GM12878 (cell line): ENCODE measurements around the gene PCDHGB2. TPM values are rescaled to one million over a fixed set of nuclear protein-coding genes. Genes with fewer than 3 reads are reported as not detected.
A peak's percentile ranks its signal among the peaks of the same experiment; 100 is the strongest.

Experiments used
- ATAC-seq: fragments of 200-7000 bp; cut with Tn5 transposase; 3 replicates; pipeline ENCODE4 v1.9.1; 2020; ENCODE audit warnings: mild to moderate bottlenecking, moderate library complexity
- BruUV-seq: library from RNA; stranded (reverse); fragments of 400-500 nt; replicated peaks from 2 replicates; lab custom pipeline; 2021; lab: Mats Ljungman, UMichigan
- CTCF ChIA-PET: fragments of 300-600 bp; sonication (Branson Sonifier 250); formaldehyde crosslinking; extraction: SDS; loops from one replicate; lab custom pipeline; 2021; ENCODE audit warnings: inconsistent platforms; lab: Yijun Ruan, JAX
- POLR2A ChIA-PET: fragments of 350-600 bp; formaldehyde crosslinking; extraction: SDS; loops from one replicate; lab custom pipeline; 2021; ENCODE audit warnings: inconsistent platforms; lab: Charles Lee
- RAD21 ChIA-PET: fragments of 300-600 bp; sonication (Branson Sonifier 250); formaldehyde crosslinking; loops from one replicate; lab custom pipeline; 2023; ENCODE audit warnings: antibody characterized with exemption; ENCODE audit not compliant: unreplicated experiment; lab: Charles Lee
- SMC1A ChIA-PET: fragments of 300-600 bp; sonication (Branson Sonifier 250); formaldehyde crosslinking; loops from one replicate; lab custom pipeline; 2023; ENCODE audit not compliant: unreplicated experiment, uncharacterized antibody; lab: Charles Lee
- DNase-seq: peaks from one replicate; pipeline ENCODE4 v3.0.0-alpha.2; 2011; ENCODE audit warnings: low read depth, low spot score
- FAIRE-seq: peaks from 3 replicates; lab custom pipeline; 2011; peaks lifted over from hg19 to GRCh38; lab: Jason Lieb, UNC
- H2AFZ ChIP-seq: 2 replicates; pipeline ENCODE4 v1.6.0; 2011; ENCODE audit warnings: low read depth, low read length, control low read depth; ENCODE audit not compliant: control insufficient read depth
- H3K27ac ChIP-seq: 2 replicates; pipeline ENCODE4 v1.5.1; 2011; ENCODE audit warnings: control low read depth; ENCODE audit not compliant: control insufficient read depth, insufficient read depth
- H3K27me3 ChIP-seq, 2 experiments: replicated peaks in 1 of 2; 2 replicates each; pipeline versions ENCODE4 v1.6.0 to v1.6.1; 2011; ENCODE audit warnings: low read length in 1 of 2; ENCODE audit not compliant: control insufficient read depth in 2 of 2, insufficient read depth in 2 of 2
- H3K36me3 ChIP-seq, 2 experiments: 2 replicates each; pipeline ENCODE4 v1.5.1; 2011; ENCODE audit warnings: low read length in 1 of 2; ENCODE audit not compliant: control insufficient read depth in 2 of 2, insufficient read depth in 2 of 2
- H3K4me1 ChIP-seq: 2 replicates; pipeline ENCODE4 v1.6.1; 2011; ENCODE audit warnings: mild to moderate bottlenecking, low read length, moderate library complexity, mixed read lengths; ENCODE audit not compliant: control insufficient read depth, insufficient read depth
- H3K4me2 ChIP-seq: 2 replicates; pipeline ENCODE4 v1.6.0; 2011; ENCODE audit warnings: control low read depth; ENCODE audit not compliant: control insufficient read depth, insufficient read depth
- H3K4me3 ChIP-seq: fragments of 200-600 bp; sonication (generic); 2 replicates; pipeline ENCODE4 v1.5.1; 2016
- H3K79me2 ChIP-seq: 2 replicates; pipeline ENCODE4 v1.6.0; 2011; ENCODE audit warnings: low read length; ENCODE audit not compliant: control insufficient read depth, insufficient read depth
- H3K9ac ChIP-seq: 2 replicates; pipeline ENCODE4 v1.8.0; 2011; ENCODE audit warnings: low read length, control low read depth, mixed read lengths; ENCODE audit not compliant: control insufficient read depth, insufficient read depth
- H3K9me3 ChIP-seq: replicated peaks from 3 replicates; pipeline ENCODE4 v1.5.1; 2011; ENCODE audit warnings: mild to moderate bottlenecking, low read length; ENCODE audit not compliant: control insufficient read depth, insufficient read depth
- H4K20me1 ChIP-seq: 2 replicates; pipeline ENCODE4 v1.6.0; 2011; ENCODE audit not compliant: control insufficient read depth, insufficient read depth
- RAD21 ChIP-seq: IDR thresholded peaks from 2 replicates; pipeline ENCODE4 v1.6.1; 2011; ENCODE audit warnings: mild to moderate bottlenecking, low read depth, low read length, moderate library complexity; ENCODE audit not compliant: insufficient read depth
- RCOR1 ChIP-seq: conservative IDR thresholded peaks from 2 replicates; pipeline ENCODE4 v1.6.1; 2012; ENCODE audit warnings: low read depth, low read length, improper control_type of control experiment
- SMARCA5 ChIP-seq: fragments of 450-650 bp; IDR thresholded peaks from 2 replicates; pipeline ENCODE4 v1.6.1; 2017; ENCODE audit warnings: mild to moderate bottlenecking
- TAF1 ChIP-seq: IDR thresholded peaks from 2 replicates; pipeline ENCODE4 v1.6.1; 2011; ENCODE audit warnings: mild to moderate bottlenecking, low read depth, low read length, borderline replicate concordance
- YY1 ChIP-seq: IDR thresholded peaks from 2 replicates; pipeline ENCODE4 v1.6.1; 2011; ENCODE audit warnings: low read depth, mild to moderate bottlenecking, low read length
- ZZZ3 ChIP-seq: IDR thresholded peaks from 2 replicates; pipeline ENCODE4 v1.6.1; 2011; ENCODE audit warnings: low read depth; ENCODE audit not compliant: control insufficient read depth, insufficient read length
- WGBS: methylation state at CpG from one replicate; pipeline ENCODE4 v1.1.6; 2016; ENCODE audit warnings: low lambda C conversion rate; ENCODE audit not compliant: insufficient replicate concordance, insufficient coverage; ENCODE audit errors: missing lambda C conversion rate; 5-methylcytosine and 5-hydroxymethylcytosine counted together
- in situ Hi-C: fragments of 300-500 bp; cut with MboI; formaldehyde crosslinking; loops from 9 replicates; pipeline ENCODE4 v1.14.3; 2018; ENCODE audit warnings: mixed read lengths
- intact Hi-C: fragments of 100-400 bp; cut with micrococcal nuclease; formaldehyde crosslinking; loops from one replicate; pipeline ENCODE4 v1.14.2; 2022; ENCODE audit not compliant: unreplicated experiment
- polyA plus RNA-seq, 11 experiments: library from polyadenylated mRNA; depleted of rRNA in 4 of 11; unstranded in 6 of 11; stranded (reverse) in 5 of 11; fragments of >200 nt; fragmentation: Nextera tagmentation in 4 of 11; fragmentation: Illumina TruSeq in 1 of 11; extraction: Ambion mirVana in 4 of 11; extraction: Trizol in 1 of 11; gene quantifications; 1 replicate in 1 of 11; 2 replicates in 10 of 11; pipeline versions ENCODE4 v1.2.1 to v1.2.3, GENCODE V29; 2011 to 2016; ENCODE audit warnings: inconsistent platforms in 2 of 11, missing spikeins in 2 of 11, low read depth in 1 of 11
- total RNA-seq, 4 experiments: library from RNA; depleted of rRNA in 3 of 4; stranded (reverse); fragments of >200 nt in 3 of 4; fragmentation: Illumina TruSeq in 1 of 4; extraction: Trizol in 1 of 4; gene quantifications; 2 replicates each; pipeline versions ENCODE4 v1.2.1 to v1.2.3, GENCODE V29; 2013 to 2021
- TF ChIP-seq, protein P1 (sequence below): IDR thresholded peaks from 2 replicates; pipeline ENCODE4 v1.6.1; 2012; ENCODE audit warnings: low read depth, low read length, improper control_type of control experiment
- TF ChIP-seq, protein P2 (sequence below): fragments of 450-650 bp; IDR thresholded peaks from 2 replicates; pipeline ENCODE4 v1.6.1; 2017; ENCODE audit warnings: antibody characterized with exemption, mild to moderate bottlenecking, moderate library complexity
- TF ChIP-seq, protein P3 (sequence below), 3 experiments: IDR thresholded peaks in 2 of 3; conservative IDR thresholded peaks in 1 of 3; 2 replicates each; pipeline ENCODE4 v1.5.1; 2011; ENCODE audit warnings: low read depth in 3 of 3, low read length in 3 of 3, mild to moderate bottlenecking in 3 of 3, control low read depth in 2 of 3, moderate library complexity in 2 of 3, inconsistent platforms in 1 of 3, mixed read lengths in 1 of 3; ENCODE audit not compliant: control insufficient read depth in 2 of 3, insufficient read depth in 1 of 3; ENCODE audit errors: extremely low read depth in 1 of 3

The PCDHGB2 gene
- total and polyA plus RNA-seq, 10 of the 15 experiments (the other 5 are each of a cell fraction or from before 2014, with no cell fraction given), result 0.06 to 0.38 (median 0.19) TPM; not detected in 2

DNA sequence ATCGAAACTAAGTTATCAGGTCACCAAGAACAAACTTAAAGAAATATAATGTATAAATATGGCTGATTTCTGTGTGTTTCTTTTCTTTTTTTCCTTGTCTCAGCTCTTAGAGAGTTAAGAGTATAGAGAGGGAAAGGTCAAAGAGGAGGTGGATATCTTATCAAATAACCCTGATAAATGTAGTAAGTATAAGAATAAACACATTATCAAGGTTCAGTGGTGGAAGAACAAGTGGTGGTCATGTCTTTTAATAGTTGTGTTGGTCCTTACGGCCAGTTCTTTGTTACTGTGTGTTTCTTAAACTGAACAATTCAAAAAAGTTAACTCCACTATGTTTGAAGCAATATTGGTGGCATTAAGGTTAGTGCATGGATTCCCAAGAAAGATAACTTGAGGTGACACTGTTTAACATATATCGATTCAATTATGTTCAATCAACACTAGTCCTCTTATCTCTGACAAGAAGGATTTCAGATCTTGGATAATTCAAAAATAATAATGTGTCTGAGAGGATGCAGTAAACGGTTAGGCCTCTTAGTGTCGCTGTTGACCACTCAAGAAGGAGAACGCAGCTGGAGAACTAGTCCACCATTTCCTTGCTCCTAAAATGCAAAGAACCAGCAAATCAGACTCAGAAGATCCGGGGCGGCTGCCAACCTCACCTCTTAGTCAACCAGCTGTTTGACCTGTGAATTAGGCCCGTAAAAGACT, 16.4 kb upstream of the PCDHGB2 start, which contains the start of gene PCDHGA3:
PCDHGA3 (plus strand) TSS at position 588 of the 711 bp plus-strand sequence. CDS start 205 bp downstream, outside the sequence.
- FAIRE-seq (no peak), ATAC-seq (no peak), DNase-seq (no peak)
- in situ Hi-C loops, result no loop called here
- intact Hi-C loops, result no loop called here
- ChIA-PET SMC1A (interaction anchor here (1.1 kb wide), 1 partner anchor 15 kb away, joined by 3 read pairs; no protein-coding TSS in a partner anchor), RAD21 (interaction anchor here (1.1 kb wide), 1 partner anchor 220 kb away, joined by 3 read pairs; no protein-coding TSS in a partner anchor), POLR2A (interaction anchor here (0.6 kb wide), 1 partner anchor 444 kb away, joined by 4 read pairs; no protein-coding TSS in a partner anchor), CTCF (interaction anchor here (0.7 to 1.6 kb wide), 3 partner anchors 23 to 221 kb away, joined by 3 to 5 read pairs (median 5); partner anchors contain the start of gene TAF7)
- no peaks in the 10 kb centered on the region for H3K79me2 ChIP-seq
- no peaks in the 10 kb centered on the region for H3K27me3 ChIP-seq
- H4K20me1 ChIP-seq, result no peaks in the 10 kb centered on the region
- 23% methylated on average over 9 of the region's 9 CpGs for WGBS
- peaks cover 2% of the 10 kb centered on the region; the same call in 2 of the 3 replicates for H3K9me3 ChIP-seq
- 0 out of 2 replicates have a peak within 1 kb of the TSS, but pooled peaks have one; percentile 11 for H3K4me3 ChIP-seq
- H3K27ac ChIP-seq, result no peak within 1 kb of the TSS
- H2AFZ ChIP-seq, result no peak within 1 kb of the TSS
- H3K4me1 ChIP-seq, result no peaks in the 10 kb centered on the region
- BruUV-seq, result no TSS peak
- H3K9ac ChIP-seq, result no peak within 1 kb of the TSS
- no peaks in the 10 kb centered on the region for H3K36me3 ChIP-seq
- no peak within 1 kb of the TSS for H3K4me2 ChIP-seq
- TF ChIP-seq, protein P1, sequence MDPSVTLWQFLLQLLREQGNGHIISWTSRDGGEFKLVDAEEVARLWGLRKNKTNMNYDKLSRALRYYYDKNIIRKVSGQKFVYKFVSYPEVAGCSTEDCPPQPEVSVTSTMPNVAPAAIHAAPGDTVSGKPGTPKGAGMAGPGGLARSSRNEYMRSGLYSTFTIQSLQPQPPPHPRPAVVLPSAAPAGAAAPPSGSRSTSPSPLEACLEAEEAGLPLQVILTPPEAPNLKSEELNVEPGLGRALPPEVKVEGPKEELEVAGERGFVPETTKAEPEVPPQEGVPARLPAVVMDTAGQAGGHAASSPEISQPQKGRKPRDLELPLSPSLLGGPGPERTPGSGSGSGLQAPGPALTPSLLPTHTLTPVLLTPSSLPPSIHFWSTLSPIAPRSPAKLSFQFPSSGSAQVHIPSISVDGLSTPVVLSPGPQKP, result no peak
- no peak for TF ChIP-seq RCOR1
- no peak for TF ChIP-seq TAF1
- peak; percentile 33; the same call in 1 of the 2 replicates for TF ChIP-seq RAD21
- TF ChIP-seq, protein P2, sequence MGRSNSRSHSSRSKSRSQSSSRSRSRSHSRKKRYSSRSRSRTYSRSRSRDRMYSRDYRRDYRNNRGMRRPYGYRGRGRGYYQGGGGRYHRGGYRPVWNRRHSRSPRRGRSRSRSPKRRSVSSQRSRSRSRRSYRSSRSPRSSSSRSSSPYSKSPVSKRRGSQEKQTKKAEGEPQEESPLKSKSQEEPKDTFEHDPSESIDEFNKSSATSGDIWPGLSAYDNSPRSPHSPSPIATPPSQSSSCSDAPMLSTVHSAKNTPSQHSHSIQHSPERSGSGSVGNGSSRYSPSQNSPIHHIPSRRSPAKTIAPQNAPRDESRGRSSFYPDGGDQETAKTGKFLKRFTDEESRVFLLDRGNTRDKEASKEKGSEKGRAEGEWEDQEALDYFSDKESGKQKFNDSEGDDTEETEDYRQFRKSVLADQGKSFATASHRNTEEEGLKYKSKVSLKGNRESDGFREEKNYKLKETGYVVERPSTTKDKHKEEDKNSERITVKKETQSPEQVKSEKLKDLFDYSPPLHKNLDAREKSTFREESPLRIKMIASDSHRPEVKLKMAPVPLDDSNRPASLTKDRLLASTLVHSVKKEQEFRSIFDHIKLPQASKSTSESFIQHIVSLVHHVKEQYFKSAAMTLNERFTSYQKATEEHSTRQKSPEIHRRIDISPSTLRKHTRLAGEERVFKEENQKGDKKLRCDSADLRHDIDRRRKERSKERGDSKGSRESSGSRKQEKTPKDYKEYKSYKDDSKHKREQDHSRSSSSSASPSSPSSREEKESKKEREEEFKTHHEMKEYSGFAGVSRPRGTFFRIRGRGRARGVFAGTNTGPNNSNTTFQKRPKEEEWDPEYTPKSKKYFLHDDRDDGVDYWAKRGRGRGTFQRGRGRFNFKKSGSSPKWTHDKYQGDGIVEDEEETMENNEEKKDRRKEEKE, result no peak
- no peak for TF ChIP-seq ZZZ3
- TF ChIP-seq SMARCA5, result no peak
- TF ChIP-seq, protein P3, sequence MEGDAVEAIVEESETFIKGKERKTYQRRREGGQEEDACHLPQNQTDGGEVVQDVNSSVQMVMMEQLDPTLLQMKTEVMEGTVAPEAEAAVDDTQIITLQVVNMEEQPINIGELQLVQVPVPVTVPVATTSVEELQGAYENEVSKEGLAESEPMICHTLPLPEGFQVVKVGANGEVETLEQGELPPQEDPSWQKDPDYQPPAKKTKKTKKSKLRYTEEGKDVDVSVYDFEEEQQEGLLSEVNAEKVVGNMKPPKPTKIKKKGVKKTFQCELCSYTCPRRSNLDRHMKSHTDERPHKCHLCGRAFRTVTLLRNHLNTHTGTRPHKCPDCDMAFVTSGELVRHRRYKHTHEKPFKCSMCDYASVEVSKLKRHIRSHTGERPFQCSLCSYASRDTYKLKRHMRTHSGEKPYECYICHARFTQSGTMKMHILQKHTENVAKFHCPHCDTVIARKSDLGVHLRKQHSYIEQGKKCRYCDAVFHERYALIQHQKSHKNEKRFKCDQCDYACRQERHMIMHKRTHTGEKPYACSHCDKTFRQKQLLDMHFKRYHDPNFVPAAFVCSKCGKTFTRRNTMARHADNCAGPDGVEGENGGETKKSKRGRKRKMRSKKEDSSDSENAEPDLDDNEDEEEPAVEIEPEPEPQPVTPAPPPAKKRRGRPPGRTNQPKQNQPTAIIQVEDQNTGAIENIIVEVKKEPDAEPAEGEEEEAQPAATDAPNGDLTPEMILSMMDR (IDR thresholded peaks at IDR 0.05 in 2 of 3, conservative IDR thresholded peaks at IDR 0.05 in 1 of 3; ENCODE audit: control insufficient read depth in 2 of 3, extremely low read depth in 1 of 3, insufficient read depth in 1 of 3, low read depth in 3 of 3, low read length in 3 of 3), result peak in 2 of 3 experiments; percentile 10 to 16; a peak in 2 of 6 replicates
- TF ChIP-seq YY1, result peak; percentile 48; the same call in 1 of the 2 replicates
